ENCODE results near the gene SHISAL1. TPM values are rescaled to one million over a fixed set of nuclear protein-coding genes. Genes with fewer than 3 reads are reported as not detected.

SHISAL1 gene
- total and polyA plus RNA-seq, 10 of the 15 experiments (the other 5 are each of a cell fraction or from before 2014, with no cell fraction given), result not detected

DNA sequence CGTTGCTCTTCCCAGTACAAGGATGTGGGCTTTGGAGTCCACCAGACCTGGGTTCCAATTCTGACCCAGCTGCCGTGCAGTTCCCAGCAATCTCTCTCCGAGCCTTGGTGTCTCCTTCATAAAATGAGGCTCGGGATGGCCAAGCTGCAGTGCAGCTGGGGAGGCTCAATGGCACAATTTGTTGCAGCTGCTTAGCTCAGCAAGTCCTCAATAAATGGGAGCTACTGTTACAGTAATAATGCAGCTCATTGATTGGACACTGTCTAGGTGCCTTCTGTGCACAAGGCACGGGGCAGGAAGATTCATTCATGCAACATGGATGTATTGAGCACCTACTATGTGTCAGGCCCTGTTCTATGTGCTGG, 37.1 kb downstream of the SHISAL1 start:
- Histone ChIP-seq H3K4me3 (no peak overlapping the region), H2AFZ (ENCODE audit: control insufficient read depth, low read depth, low read length) (no peak overlapping the region), H3K4me1 (ENCODE audit: control insufficient read depth, insufficient read depth, low read length) (no peaks in the 10 kb centered on the region), H3K9ac (ENCODE audit: control insufficient read depth, insufficient read depth, low read length) (no peak overlapping the region), H3K4me2 (ENCODE audit: control insufficient read depth, insufficient read depth) (no peak overlapping the region), H3K27me3 (replicated peaks in 1 of 2; ENCODE audit: control insufficient read depth in 2 of 2, insufficient read depth in 2 of 2, low read length in 1 of 2) (peaks cover 0 to 1% of the 10 kb centered on the region in 2 experiments; a peak in 2 of 4 replicates), H3K36me3 (ENCODE audit: control insufficient read depth in 2 of 2, insufficient read depth in 2 of 2, low read length in 1 of 2) (no peaks in the 10 kb centered on the region), H3K9me3 (replicated peaks; ENCODE audit: control insufficient read depth, insufficient read depth, low read length) (no peaks in the 10 kb centered on the region), H3K79me2 (ENCODE audit: control insufficient read depth, insufficient read depth, low read length) (no peaks in the 10 kb centered on the region), H3K27ac (ENCODE audit: control insufficient read depth, insufficient read depth) (no peak overlapping the region), H4K20me1 (ENCODE audit: control insufficient read depth, insufficient read depth) (no peaks in the 10 kb centered on the region)
- DNase-seq (ENCODE audit: low read depth, low spot score) (no peak), FAIRE-seq (no peak), ATAC-seq (no peak)
- BruUV-seq (replicated peaks), result no TSS peak
- ChIA-PET POLR2A (no interaction called here), RAD21 (ENCODE audit: unreplicated experiment) (no interaction called here), CTCF (no interaction called here), SMC1A (ENCODE audit: uncharacterized antibody, unreplicated experiment) (no interaction called here)
- intact Hi-C loops (cut with micrococcal nuclease; ENCODE audit: unreplicated experiment), result no loop called here
- in situ Hi-C loops (cut with MboI), result no loop called here
- 34% methylated on average over 5 of the region's 5 CpGs for WGBS (ENCODE audit: insufficient coverage, insufficient replicate concordance, low lambda C conversion rate, missing lambda C conversion rate)
- TF ChIP-seq ZNF622 (IDR thresholded peaks at IDR 0.05) (no peak), SRF (IDR thresholded peaks at IDR 0.05; ENCODE audit: low read depth in 2 of 2, low read length in 2 of 2) (no peak), RCOR1 (conservative IDR thresholded peaks at IDR 0.05; ENCODE audit: low read depth, low read length) (no peak), RAD21 (IDR thresholded peaks at IDR 0.05; ENCODE audit: insufficient read depth, low read depth, low read length) (no peak), NFYB (IDR thresholded peaks at IDR 0.05; ENCODE audit: insufficient read depth, low read depth, low read length) (no peak), WRNIP1 (IDR thresholded peaks at IDR 0.05; ENCODE audit: borderline replicate concordance, low read depth, low read length) (no peak), EED (IDR thresholded peaks at IDR 0.05; ENCODE audit: low read depth) (no peak), JUND (IDR thresholded peaks at IDR 0.05; ENCODE audit: low read depth, low read length) (no peak), RAD51 (IDR thresholded peaks at IDR 0.05) (no peak), PAX5 (IDR thresholded peaks at IDR 0.05; ENCODE audit: borderline replicate concordance, low read depth, low read length) (no peak), SIX5 (IDR thresholded peaks at IDR 0.05; ENCODE audit: low read depth, low read length, severe bottlenecking) (no peak)
- TF ChIP-seq, protein P1, sequence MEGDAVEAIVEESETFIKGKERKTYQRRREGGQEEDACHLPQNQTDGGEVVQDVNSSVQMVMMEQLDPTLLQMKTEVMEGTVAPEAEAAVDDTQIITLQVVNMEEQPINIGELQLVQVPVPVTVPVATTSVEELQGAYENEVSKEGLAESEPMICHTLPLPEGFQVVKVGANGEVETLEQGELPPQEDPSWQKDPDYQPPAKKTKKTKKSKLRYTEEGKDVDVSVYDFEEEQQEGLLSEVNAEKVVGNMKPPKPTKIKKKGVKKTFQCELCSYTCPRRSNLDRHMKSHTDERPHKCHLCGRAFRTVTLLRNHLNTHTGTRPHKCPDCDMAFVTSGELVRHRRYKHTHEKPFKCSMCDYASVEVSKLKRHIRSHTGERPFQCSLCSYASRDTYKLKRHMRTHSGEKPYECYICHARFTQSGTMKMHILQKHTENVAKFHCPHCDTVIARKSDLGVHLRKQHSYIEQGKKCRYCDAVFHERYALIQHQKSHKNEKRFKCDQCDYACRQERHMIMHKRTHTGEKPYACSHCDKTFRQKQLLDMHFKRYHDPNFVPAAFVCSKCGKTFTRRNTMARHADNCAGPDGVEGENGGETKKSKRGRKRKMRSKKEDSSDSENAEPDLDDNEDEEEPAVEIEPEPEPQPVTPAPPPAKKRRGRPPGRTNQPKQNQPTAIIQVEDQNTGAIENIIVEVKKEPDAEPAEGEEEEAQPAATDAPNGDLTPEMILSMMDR (IDR thresholded peaks at IDR 0.05 in 2 of 3, conservative IDR thresholded peaks at IDR 0.05 in 1 of 3; ENCODE audit: control insufficient read depth in 2 of 3, extremely low read depth in 1 of 3, insufficient read depth in 1 of 3, low read depth in 3 of 3, low read length in 3 of 3), result no peak
- TF ChIP-seq, protein P2, sequence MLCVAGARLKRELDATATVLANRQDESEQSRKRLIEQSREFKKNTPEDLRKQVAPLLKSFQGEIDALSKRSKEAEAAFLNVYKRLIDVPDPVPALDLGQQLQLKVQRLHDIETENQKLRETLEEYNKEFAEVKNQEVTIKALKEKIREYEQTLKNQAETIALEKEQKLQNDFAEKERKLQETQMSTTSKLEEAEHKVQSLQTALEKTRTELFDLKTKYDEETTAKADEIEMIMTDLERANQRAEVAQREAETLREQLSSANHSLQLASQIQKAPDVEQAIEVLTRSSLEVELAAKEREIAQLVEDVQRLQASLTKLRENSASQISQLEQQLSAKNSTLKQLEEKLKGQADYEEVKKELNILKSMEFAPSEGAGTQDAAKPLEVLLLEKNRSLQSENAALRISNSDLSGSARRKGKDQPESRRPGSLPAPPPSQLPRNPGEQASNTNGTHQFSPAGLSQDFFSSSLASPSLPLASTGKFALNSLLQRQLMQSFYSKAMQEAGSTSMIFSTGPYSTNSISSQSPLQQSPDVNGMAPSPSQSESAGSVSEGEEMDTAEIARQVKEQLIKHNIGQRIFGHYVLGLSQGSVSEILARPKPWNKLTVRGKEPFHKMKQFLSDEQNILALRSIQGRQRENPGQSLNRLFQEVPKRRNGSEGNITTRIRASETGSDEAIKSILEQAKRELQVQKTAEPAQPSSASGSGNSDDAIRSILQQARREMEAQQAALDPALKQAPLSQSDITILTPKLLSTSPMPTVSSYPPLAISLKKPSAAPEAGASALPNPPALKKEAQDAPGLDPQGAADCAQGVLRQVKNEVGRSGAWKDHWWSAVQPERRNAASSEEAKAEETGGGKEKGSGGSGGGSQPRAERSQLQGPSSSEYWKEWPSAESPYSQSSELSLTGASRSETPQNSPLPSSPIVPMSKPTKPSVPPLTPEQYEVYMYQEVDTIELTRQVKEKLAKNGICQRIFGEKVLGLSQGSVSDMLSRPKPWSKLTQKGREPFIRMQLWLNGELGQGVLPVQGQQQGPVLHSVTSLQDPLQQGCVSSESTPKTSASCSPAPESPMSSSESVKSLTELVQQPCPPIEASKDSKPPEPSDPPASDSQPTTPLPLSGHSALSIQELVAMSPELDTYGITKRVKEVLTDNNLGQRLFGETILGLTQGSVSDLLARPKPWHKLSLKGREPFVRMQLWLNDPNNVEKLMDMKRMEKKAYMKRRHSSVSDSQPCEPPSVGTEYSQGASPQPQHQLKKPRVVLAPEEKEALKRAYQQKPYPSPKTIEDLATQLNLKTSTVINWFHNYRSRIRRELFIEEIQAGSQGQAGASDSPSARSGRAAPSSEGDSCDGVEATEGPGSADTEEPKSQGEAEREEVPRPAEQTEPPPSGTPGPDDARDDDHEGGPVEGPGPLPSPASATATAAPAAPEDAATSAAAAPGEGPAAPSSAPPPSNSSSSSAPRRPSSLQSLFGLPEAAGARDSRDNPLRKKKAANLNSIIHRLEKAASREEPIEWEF (IDR thresholded peaks at IDR 0.05; ENCODE audit: insufficient replicate concordance, low read depth, low read length), result no peak
- TF ChIP-seq, protein P3, sequence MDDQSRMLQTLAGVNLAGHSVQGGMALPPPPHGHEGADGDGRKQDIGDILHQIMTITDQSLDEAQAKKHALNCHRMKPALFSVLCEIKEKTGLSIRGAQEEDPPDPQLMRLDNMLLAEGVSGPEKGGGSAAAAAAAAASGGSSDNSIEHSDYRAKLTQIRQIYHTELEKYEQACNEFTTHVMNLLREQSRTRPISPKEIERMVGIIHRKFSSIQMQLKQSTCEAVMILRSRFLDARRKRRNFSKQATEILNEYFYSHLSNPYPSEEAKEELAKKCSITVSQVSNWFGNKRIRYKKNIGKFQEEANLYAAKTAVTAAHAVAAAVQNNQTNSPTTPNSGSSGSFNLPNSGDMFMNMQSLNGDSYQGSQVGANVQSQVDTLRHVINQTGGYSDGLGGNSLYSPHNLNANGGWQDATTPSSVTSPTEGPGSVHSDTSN (IDR thresholded peaks at IDR 0.05; ENCODE audit: insufficient replicate concordance, low read depth, low read length), result no peak

Measured in GM12878 (cell line).